GM18517 (cell line): ENCODE measurements around the gene SPOCD1.

Source experiments
- ATAC-seq: cut with Tn5 transposase; IDR thresholded peaks from one replicate; pipeline ENCODE4 v1.9.1; 2021; ENCODE audit warnings: mild to moderate bottlenecking, moderate library complexity; ENCODE audit not compliant: unreplicated experiment

The SPOCD1 gene

GRCh38 chr1:31815752-31816500 lies at the start of gene SPOCD1:
TSS of gene SPOCD1 (minus strand) at chr1:31816022. CDS start at chr1:31815333, 689 bp downstream.
- ATAC-seq: no peak

GRCh38 chr1:31862071-31862470 lies 46.2 kb upstream of the SPOCD1 start:
- no peak for ATAC-seq

GRCh38 chr1:31861346-31861745 lies 45.5 kb upstream of the SPOCD1 start:
- ATAC-seq: no peak

GRCh38 chr1:31860581-31860980 lies 44.8 kb upstream of the SPOCD1 start:
- no peak for ATAC-seq

DNA sequence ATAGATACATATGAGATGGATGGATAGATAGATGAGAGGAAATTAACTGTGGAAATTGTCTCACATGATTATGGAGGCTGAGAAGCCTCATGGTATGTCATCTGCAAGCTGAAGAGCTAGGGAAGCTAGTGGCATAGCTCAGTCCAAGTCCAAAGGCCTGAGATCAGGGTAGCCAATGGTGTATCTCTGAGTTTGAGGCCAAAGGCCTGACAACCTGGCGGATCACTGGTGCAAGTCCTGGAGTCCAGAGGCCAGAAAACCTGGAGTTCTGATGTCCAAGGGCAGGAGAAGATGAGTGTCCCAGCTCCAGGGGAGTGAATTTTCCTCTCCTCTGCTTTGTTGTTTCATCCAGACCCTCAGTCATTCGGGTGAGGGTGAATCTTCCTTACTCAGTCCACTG lies 43.9 kb upstream of the SPOCD1 start:
- no peak for ATAC-seq

- ATAC-seq: no peak
Measured at GRCh38 chr1:31859044-31859443, 43.2 kb upstream of the SPOCD1 start.

GRCh38 chr1:31857863-31858262 lies 42.0 kb upstream of the SPOCD1 start:
- no peak for ATAC-seq

DNA sequence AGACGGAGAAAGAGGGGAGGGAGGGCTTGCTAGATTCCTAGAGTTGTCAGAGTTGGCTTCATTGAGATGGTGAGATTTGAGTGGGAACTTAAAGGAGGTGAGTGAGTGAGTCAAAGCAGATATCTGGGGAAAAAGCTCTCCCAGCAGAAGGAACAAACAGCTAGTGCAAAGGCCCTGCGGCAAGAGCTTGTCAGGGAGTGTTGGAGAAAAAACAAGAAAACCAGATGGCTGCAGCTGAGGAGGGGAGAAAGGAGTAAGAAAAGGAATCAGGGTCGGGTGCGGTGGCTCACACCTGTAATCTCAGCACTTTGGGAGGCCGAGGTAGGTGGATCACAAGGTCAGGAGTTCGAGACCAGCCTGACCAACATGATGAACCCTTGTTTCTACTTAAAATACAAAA lies 40.3 kb upstream of the SPOCD1 start:
- ATAC-seq: no peak

- no peak for ATAC-seq
Measured at GRCh38 chr1:31855038-31855845, 39.4 kb upstream of the SPOCD1 start.

DNA sequence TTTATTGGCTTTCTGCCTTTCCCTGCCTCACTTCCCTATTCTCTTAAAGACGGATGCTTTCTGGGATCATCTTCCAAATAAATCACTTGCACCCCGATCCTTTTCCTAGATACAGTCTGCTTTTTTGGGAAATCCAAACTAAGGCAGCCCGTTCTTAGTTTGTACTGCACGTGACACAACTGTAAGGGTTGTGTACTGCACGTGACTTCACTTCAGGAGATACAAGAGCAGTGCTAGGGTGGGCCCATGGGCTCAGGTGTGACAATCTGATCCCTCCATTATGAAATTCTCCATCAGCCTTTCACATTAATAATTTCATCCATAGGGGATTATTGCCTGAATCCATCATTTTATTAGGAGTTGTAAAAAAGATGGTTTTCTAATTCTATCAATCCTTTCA lies 33.8 kb upstream of the SPOCD1 start:
- no peak for ATAC-seq

DNA sequence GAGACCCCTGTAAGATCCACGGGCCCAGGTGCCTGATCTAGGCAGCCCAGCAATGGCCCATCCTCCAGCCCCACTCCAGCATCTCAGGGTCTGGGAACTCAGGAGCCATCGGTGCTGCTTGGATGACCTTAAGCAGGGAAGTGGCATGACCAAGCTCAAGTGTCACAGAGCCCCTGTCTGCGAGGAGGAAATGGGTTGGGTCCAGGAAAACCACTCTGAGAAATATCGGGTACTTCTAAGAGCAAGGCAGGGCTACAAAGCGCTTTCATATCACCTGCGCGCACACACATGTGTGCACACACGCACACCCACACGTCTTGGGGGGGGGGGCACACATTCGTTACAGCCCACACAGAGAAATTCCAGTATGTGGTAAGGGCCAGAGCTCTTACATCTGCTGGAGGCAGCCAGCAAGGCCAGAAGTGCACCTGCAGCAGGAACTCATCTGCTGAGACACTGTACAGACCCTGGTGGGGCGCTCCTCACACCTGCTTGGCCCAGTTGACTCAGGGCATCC lies 32.6 kb upstream of the SPOCD1 start:
- no peak for ATAC-seq

GRCh38 chr1:31846484-31846883 lies 30.7 kb upstream of the SPOCD1 start:
- ATAC-seq: no peak

GRCh38 chr1:31843506-31843905 lies 27.7 kb upstream of the SPOCD1 start:
- no peak for ATAC-seq

DNA sequence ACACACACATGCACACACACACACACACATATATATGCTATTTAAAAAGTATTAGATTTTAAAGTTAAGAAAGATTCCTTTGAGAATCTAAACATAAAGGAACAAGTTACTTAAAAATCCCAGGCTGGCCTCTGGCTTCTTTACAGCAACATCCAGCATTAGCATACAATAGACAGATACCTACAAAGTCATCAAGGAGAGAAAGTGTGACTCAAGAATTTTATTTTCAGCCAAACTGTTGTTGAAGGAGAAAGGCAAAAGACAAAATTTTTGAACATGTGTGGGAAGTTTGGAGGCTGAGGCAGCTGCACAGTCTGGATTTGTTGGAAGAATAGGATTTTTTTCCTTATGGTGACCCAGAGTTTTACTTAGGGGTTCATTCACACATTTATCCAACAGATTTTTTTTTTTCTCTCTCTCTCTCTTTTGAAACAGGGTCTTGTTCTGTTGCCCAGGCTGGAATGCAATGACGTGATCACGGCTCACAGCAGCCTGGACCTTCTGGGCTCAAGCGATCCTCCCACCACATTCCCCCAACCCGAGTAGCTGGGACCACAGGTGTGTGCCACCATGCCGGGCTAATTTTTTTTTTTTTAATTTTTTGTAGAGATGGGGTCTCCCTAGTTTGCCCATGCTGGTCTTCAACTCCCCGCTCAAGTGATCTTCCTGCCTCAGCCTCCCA lies 24.0 kb upstream of the SPOCD1 start:
- no peak for ATAC-seq

GRCh38 chr1:31837451-31838158 lies 21.8 kb upstream of the SPOCD1 start:
- ATAC-seq: no peak

- no peak for ATAC-seq
Measured at GRCh38 chr1:31836638-31837037, 20.8 kb upstream of the SPOCD1 start.

DNA sequence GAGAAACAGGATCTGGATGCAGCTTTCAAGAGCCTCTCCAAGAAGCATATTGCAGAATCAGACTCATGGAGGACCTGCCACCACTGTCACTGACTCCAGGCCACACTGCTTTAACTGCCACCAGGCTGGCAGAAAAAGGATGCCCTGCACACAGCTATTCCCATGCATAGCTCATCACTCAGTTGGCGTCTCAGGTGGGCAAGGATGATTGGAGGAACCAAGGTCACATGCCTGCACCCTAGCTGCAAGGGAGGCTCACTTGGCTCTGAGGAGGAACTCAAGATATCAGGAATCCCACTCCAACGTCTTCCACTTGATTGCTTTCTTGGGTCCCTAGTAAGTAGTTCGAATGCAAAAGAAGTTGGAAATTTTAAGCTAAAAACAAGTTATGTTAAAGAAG lies 19.6 kb upstream of the SPOCD1 start:
- ATAC-seq: no peak

GRCh38 chr1:31834501-31834900 lies 18.7 kb upstream of the SPOCD1 start:
- ATAC-seq: no peak

DNA sequence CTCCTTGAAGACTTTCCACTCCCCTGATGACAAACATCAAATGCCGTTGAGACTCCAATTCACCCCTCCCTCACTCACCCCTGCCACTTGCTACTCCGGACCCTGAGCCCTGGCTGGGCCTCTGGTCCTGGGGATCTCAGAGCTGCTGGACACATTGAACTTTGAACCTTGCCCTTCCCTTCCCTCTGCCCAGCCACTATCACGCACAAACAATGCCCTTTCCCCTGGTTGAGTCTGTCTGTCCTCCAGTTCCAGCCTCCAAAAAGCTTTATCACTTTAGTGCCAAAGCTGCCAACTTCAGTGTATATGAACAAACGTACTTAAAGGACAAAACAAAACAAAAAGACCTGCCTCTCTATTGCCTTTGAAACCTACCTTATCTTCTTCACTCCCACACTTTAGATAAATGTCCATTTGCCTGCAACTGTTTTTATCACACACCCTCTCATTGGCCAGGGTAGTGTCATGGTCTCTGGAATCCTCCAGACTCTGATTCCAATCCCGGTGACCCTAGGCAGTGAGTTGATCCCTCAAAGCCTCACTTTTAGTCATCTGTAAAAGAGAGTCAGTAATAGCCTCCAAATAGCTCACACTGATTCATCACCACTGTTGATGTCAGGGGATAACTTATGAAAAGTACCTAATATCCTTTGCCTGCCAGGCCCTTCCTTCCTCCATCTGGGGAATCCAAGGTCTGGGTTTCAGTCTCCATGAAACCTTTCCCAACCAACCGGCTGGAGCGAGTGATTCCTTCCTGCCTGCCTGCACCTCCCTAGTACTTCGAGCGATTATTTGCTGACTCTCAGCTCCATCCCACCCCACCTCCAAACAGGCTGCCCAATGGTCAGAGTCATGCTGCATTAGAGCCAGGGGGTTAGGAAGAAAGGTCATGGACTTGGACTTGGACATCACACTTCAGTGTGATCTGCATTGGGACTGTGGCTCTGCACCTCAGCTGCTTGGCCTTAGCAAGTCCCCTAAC lies 15.9 kb upstream of the SPOCD1 start:
- no peak for ATAC-seq

GRCh38 chr1:31830511-31830910 lies 14.7 kb upstream of the SPOCD1 start:
- no peak for ATAC-seq
